IMR-90 (cell line): ENCODE data around the gene ATP5MK.

Experiments
- BHLHE40 ChIP-seq: fragments of 150-350 bp; IDR thresholded peaks from 2 replicates; pipeline ENCODE4 v1.6.1; 2016; ENCODE audit warnings: mild to moderate bottlenecking, low read depth, low read length
- CEBPB ChIP-seq: IDR thresholded peaks from 2 replicates; pipeline ENCODE4 v1.6.1; 2012; ENCODE audit warnings: low read depth, low read length, improper control_type of control experiment
- CHD1 ChIP-seq: IDR thresholded peaks from 2 replicates; pipeline ENCODE4 v1.6.1; 2012; ENCODE audit warnings: low read depth, low read length, improper control_type of control experiment
- CTCF ChIP-seq: conservative IDR thresholded peaks from 2 replicates; pipeline ENCODE4 v1.5.1; 2012; ENCODE audit warnings: mild to moderate bottlenecking, low read depth, low read length, improper control_type of control experiment
- ELK1 ChIP-seq: fragments of 150-350 bp; IDR thresholded peaks from 2 replicates; pipeline ENCODE4 v1.6.1; 2016; ENCODE audit warnings: low read depth, mild to moderate bottlenecking, low read length, moderate library complexity, borderline replicate concordance
- FOS ChIP-seq: fragments of 150-350 bp; IDR thresholded peaks from 2 replicates; pipeline ENCODE4 v1.6.1; 2016; ENCODE audit warnings: low read depth, low read length
- MAFK ChIP-seq: IDR thresholded peaks from 2 replicates; pipeline ENCODE4 v1.6.1; 2012; ENCODE audit warnings: low read depth, low read length, improper control_type of control experiment
- POLR2A ChIP-seq: IDR thresholded peaks from 2 replicates; pipeline ENCODE4 v1.6.1; 2012; ENCODE audit warnings: mild to moderate bottlenecking, low read depth, low read length
- RAD21 ChIP-seq: IDR thresholded peaks from 2 replicates; pipeline ENCODE4 v1.6.1; 2012; ENCODE audit warnings: low read length, improper control_type of control experiment
- SMC3 ChIP-seq: fragments of 150-350 bp; IDR thresholded peaks from 2 replicates; pipeline ENCODE4 v1.6.1; 2016; ENCODE audit warnings: low read depth, mild to moderate bottlenecking, antibody characterized with exemption, low read length, moderate library complexity

GRCh38 chr10:103439776-103440175 lies 43.5 kb upstream of the ATP5MK start:
- TF ChIP-seq CTCF: no peak
- no peak for TF ChIP-seq MAFK
- no peak for TF ChIP-seq ELK1
- no peak for TF ChIP-seq CEBPB
- no peak for TF ChIP-seq SMC3
- no peak for TF ChIP-seq POLR2A
- no peak for TF ChIP-seq FOS
- no peak for TF ChIP-seq BHLHE40
- no peak for TF ChIP-seq CHD1
- TF ChIP-seq RAD21: no peak
